NB4 (cell line): ENCODE results near the gene PAX6.

Experiments
- CTCF ChIP-seq: IDR thresholded peaks from one replicate; pipeline ENCODE4 v1.5.1; 2012; ENCODE audit warnings: low read depth, low read length
- MAX ChIP-seq: IDR thresholded peaks from 2 replicates; pipeline ENCODE4 v1.6.1; 2011; ENCODE audit warnings: low read depth, low read length
- MYC ChIP-seq: IDR thresholded peaks from 2 replicates; pipeline ENCODE4 v1.6.1; 2011; ENCODE audit warnings: low read depth, low read length
- POLR2A ChIP-seq: IDR thresholded peaks from 2 replicates; pipeline ENCODE4 v1.6.1; 2011; ENCODE audit warnings: mild to moderate bottlenecking; ENCODE audit not compliant: insufficient read length; ENCODE audit errors: extremely low read depth

DNA sequence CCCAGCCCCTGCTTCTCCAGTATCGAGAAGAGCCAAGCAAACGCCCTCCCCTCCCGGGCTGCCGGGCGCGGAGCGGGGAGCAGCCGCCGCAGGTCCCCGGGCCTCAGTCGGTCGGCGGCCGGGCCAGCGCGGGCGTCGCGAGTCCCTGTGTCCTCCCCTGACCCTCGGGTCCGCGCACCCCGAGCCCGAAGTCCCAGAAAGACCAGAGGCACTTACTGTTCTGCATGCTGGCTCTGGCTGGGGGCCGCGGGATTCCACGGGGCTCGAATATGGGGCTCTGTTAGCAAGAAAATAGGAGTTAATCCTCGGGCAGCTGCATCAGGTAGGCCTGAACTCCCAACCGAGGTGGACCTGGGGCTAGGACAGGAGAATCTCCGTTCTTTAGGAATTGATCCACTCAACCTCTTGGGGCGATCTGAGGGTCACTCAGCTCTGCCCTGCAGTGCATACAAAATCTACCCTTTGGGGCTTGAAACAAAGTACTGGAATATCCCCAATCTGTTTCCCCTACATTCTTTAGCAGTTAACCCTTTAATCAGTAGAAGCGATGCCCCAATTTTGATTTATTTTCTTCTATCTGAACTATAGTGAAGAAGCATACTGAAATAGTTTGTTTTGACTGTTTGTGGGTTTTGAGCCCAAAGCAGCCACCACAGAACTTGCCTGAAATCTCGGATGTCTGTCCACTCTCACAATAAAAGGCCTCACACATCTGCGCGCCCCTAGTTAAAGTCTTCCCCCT lies 4.8 kb downstream of the PAX6 start:
- TF ChIP-seq CTCF (no peak), POLR2A (no peak), MAX (no peak), MYC (no peak)
